Activated naive CD4-positive, alpha-beta T cell treated with anti-CD3 and anti-CD28 coated beads, Interleukin-2, amount 10 ng/mL, durations not matched to agents 7 days and 5 days (primary cell): ENCODE results near the gene LTF.
"Not testable (repeated sequence)": the region's sequence is repeated elsewhere in the genome, so short reads cannot be mapped to it uniquely, and the experiment has no call there.

ENCODE experiments used
- CTCF ChIA-PET: fragments of 350-600 bp; sonication (Branson Sonifier 250); formaldehyde crosslinking; loops from one replicate; lab custom pipeline; 2021; ENCODE audit warnings: antibody characterized with exemption; lab: Charles Lee
- DNase-seq: peaks from one replicate; pipeline ENCODE4 v3.0.0-alpha.2; 2020
- H3K27ac Mint-ChIP-seq: one replicate; pipeline ENCODE4 v1.8.0; 2021; ENCODE audit warnings: mild to moderate bottlenecking, moderate library complexity, mixed read lengths
- H3K27me3 Mint-ChIP-seq: one replicate; pipeline ENCODE4 v1.8.0; 2021; ENCODE audit warnings: mild to moderate bottlenecking, mixed read lengths
- H3K36me3 Mint-ChIP-seq: one replicate; pipeline ENCODE4 v1.8.0; 2021; ENCODE audit warnings: mixed read lengths
- H3K4me1 Mint-ChIP-seq: one replicate; pipeline ENCODE4 v1.8.0; 2021; ENCODE audit warnings: mixed read lengths
- H3K4me3 Mint-ChIP-seq: one replicate; pipeline ENCODE4 v1.8.0; 2021; ENCODE audit warnings: mild to moderate bottlenecking, moderate library complexity, mixed read lengths
- H3K9me3 Mint-ChIP-seq: one replicate; pipeline ENCODE4 v1.8.0; 2021; ENCODE audit warnings: mixed read lengths

Gene LTF

GRCh38 chr3:46393011-46393410 lies 71.7 kb downstream of the LTF start:
- H3K4me1 Mint-ChIP-seq, result peaks cover 11% of the 10 kb centered on the region
- no peak overlapping the region for H3K4me3 Mint-ChIP-seq
- no peaks in the 10 kb centered on the region for H3K36me3 Mint-ChIP-seq
- H3K9me3 Mint-ChIP-seq, result no peaks in the 10 kb centered on the region
- DNase-seq, result no peak
- CTCF ChIA-PET, result no interaction called here
- peaks cover 32% of the 10 kb centered on the region for H3K27me3 Mint-ChIP-seq
- no peak overlapping the region for H3K27ac Mint-ChIP-seq

GRCh38 chr3:46391526-46391925 lies 73.2 kb downstream of the LTF start:
- peaks cover 27% of the 10 kb centered on the region for H3K27me3 Mint-ChIP-seq
- H3K4me1 Mint-ChIP-seq, DNase-seq, H3K36me3 Mint-ChIP-seq, H3K9me3 Mint-ChIP-seq, H3K4me3 Mint-ChIP-seq, CTCF ChIA-PET, H3K27ac Mint-ChIP-seq: not testable (repeated sequence)

- peaks cover 2% of the 10 kb centered on the region for H3K9me3 Mint-ChIP-seq
These were observed 75.4 kb downstream of the LTF start for GRCh38 chr3:46389306-46389705.

GRCh38 chr3:46388847-46389246 lies 75.9 kb downstream of the LTF start:
- CTCF ChIA-PET, result interaction anchor here (0.9 kb wide), 1 partner anchor 11 kb away, joined by 3 read pairs; no protein-coding TSS in a partner anchor
- peaks cover 24% of the 10 kb centered on the region for H3K4me1 Mint-ChIP-seq
- not testable (repeated sequence) for H3K9me3 Mint-ChIP-seq, H3K4me3 Mint-ChIP-seq, H3K27ac Mint-ChIP-seq, H3K36me3 Mint-ChIP-seq
- H3K27me3 Mint-ChIP-seq, result peaks cover 13% of the 10 kb centered on the region
- DNase-seq, result peak; percentile 5

More at GRCh38 chr3:46389306-46389705, 75.4 kb downstream of the LTF start:
- Mint-ChIP-seq H3K36me3 (peaks cover 3% of the 10 kb centered on the region), H3K4me1 (peaks cover 20% of the 10 kb centered on the region), H3K27ac (no peak overlapping the region), H3K4me3 (no peak overlapping the region), H3K27me3 (peaks cover 17% of the 10 kb centered on the region)
- peak; percentile 17 for DNase-seq
- CTCF ChIA-PET, result interaction anchor here (0.9 kb wide), 1 partner anchor 11 kb away, joined by 3 read pairs; no protein-coding TSS in a partner anchor

GRCh38 chr3:46386205-46386604 lies 78.5 kb downstream of the LTF start:
- peak; percentile 25 for DNase-seq

More at GRCh38 chr3:46386205-46386604, 78.5 kb downstream of the LTF start:
- H3K4me3 Mint-ChIP-seq, result no peak overlapping the region
- peaks cover 5% of the 10 kb centered on the region for H3K27me3 Mint-ChIP-seq
- no peak overlapping the region for H3K27ac Mint-ChIP-seq
- CTCF ChIA-PET, result interaction anchor here (0.6 kb wide), 1 partner anchor 27 kb away, joined by 3 read pairs; no protein-coding TSS in a partner anchor
- H3K4me1 Mint-ChIP-seq, result peaks cover 41% of the 10 kb centered on the region
- H3K9me3 Mint-ChIP-seq, result peaks cover 2% of the 10 kb centered on the region
- H3K36me3 Mint-ChIP-seq, result peaks cover 3% of the 10 kb centered on the region
